Measurements from ENCODE around the gene REELD1.

- TF ChIP-seq CTCF (IDR thresholded peaks at IDR 0.05) (no peak), POLR2A (IDR thresholded peaks at IDR 0.05) (no peak)
Measured at GRCh38 chr4:146236216-146236615, 21.9 kb downstream of the REELD1 start.
